Stimulated activated CD8-positive, alpha-beta memory T cell treated with anti-CD3 and anti-CD28 coated beads, Interleukin-2, amount 100 ng/mL, for 48 hours (primary cell): Measurements from ENCODE around the gene EIF2A.
A peak's percentile ranks its signal among the peaks of the same experiment; 100 is the strongest.
"Not testable (repeated sequence)": the region's sequence is repeated elsewhere in the genome, so short reads cannot be mapped to it uniquely, and the experiment has no call there.

Experiments used
- DNase-seq, 2 donors: peaks; one replicate each; pipeline ENCODE4 v3.0.0-alpha.2; 2020; ENCODE audit warnings: low read depth in 2 of 2

EIF2A gene

DNA sequence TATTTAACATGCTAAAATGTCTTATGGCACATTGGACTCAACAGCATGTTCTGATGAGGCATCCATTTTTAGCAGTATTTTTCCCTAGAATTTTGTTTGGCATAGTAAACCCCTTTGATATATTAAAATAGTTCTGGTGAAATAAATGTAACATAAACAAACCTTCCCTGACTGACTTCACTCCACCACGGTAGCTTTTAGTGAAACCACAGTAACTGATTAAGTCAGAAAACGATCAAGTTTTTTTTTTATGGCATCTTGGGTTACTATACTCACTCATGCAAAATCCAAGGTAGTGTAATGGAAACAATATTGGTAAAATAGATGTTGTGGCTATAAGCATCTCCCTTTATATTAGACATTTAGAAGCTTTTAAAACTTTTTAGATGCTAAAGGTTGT lies 3.1 kb upstream of the EIF2A start:
- no peak for DNase-seq

DNA sequence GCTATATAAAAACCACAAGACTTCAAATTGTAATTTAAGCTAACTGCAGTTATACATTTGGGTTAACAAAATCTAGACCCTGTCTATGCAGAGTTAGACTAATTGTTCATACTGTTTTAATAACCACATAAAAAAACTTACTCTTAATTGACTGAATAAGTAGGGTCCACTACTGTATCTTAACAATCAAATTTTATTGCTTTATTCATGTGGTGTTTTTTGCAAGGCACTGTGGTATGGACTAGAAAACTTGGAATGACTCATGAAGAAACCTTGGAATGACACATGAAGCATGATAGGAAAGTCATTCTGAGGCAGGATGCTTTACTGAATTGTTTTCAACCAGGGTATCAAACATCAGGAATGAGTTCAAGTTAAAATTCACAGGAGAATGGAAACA lies 2.5 kb upstream of the EIF2A start:
- DNase-seq = no peak

DNA sequence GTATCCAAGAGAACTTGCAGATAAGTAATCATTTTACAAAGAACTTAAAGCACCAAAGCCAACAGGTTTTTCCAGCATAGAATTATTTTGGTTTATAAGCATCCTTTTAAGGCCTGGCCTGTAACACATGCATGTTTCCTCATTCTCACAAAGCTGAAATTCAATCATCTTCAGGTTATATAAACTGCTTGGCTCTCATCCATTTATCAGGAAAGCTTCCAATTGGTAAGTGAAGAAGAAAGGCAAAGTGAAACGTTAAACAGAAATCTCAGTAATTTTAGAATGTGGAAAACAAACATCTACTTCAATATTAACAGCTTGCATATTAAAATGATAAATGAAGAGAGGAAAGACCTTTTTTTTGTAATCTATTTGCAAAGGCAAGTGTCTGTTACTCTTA lies 1.9 kb upstream of the EIF2A start:
- no peak for DNase-seq

DNA sequence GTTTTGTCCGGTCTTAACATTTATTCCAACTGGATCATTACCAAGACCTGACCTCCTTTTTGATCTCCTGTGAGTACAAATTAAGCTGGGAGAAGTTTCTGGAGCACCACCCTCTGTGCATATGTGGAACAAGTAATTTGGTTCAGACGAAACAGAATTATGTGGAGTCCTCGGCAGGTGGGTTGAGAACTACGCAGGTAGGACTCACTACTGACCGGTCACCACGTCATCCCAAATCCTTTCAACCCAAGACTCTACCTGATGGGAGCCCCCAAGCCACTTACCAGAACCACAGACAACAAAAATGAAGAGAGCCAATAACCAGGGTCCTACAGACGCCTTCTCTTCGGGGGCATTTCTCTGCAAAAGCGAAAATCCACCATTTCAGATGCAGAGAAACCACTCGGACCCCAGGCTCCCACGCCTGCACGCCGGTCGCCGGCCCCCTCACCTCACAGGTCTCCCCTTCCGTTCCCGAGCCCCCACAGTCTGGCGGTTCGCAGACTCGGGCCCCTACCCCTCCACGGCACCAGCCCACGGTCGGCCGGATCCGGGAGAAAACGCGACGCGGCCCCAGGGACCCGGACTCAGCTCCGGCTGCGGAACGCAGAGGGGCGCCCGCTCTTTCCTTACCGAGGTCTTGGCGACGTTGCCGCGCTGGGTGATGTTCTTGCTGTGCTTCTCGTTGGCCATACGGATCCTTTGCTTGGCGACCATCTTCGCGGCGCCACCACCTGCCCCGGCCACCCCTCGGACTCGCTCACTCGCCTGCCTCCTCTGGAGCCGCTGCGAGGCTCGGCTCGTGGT lies 965 bp upstream of the EIF2A start:
- peak in 1 of 2 donors; percentile 27 for DNase-seq

DNA sequence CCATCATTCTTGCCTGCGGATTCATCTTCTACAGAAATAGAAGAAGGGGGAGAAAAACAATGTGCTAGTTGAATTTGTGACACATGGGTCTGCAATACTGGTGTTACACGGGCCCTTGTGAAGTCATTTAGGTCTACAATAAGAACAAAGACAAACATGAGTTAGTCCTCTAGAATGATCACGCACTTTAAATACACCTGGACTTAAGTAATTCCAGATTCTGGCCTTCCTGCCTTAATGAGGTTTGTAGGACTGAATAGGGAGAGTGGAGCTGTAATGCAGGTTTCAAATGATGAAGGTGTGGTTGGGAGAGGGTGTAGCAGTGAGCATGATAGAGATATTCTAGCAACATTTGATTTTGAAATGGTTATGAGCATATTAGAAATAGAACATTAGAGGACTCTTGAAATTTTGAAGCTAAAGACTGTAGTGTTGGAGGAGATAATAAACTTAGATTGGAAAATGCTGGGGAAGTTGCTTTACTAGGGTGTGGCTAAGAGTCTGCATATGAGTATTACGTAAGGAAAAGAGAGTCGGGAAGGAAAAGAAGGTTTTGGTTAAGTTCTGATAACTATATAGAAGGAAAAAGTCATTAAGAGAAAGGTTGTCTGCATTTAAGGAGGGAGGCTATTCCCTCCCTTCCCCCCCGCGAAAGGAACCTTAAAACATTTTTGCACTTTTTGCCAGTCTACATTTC lies 606 bp downstream of the EIF2A start:
- no peak for DNase-seq

DNA sequence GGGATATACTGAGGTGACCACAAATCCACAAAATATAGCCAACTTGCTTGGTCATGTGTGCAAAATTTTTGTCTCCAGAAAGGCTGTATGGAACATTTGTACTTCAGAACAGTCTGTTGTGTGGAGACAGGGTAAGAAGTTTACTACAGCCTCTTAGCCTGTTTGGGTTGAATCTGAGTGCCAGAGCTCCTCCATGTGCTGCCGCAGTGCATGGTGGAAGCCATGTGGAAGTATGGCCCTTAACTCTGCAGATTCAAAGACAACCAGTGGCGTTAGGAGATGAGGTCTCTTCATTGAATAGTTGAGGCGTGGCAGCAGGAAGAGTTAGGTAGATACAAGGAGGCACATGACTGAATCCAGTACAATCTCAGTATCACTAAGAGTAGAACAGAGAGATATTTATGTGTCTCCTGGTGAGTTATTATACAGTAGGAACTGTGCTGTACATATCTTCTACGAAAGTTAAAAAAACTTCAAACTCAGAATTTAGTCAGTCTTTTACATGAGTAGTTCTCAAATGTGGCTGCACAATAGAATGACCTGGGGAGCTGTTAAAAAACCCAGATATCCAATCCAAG lies 9.4 kb downstream of the EIF2A start:
- no peak for DNase-seq

DNA sequence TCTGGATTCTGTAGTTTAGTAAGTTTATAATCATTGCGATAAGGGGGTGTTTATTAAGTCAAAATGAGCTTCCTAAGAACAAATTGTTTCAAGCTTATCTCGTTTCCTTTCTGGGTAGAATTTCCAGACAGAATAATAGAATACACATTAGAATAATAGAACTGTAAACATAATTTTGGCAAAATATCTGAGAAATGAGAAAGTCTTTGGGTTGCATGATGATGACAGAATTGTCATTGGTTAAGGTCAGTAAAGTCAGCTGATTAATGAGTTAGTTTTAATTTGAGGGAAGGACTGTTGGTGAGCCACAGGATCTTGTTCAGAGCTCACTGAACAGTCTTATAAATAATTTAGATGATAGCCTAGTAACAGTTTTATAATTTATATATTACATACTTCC lies 10.2 kb downstream of the EIF2A start:
- no peak for DNase-seq

DNA sequence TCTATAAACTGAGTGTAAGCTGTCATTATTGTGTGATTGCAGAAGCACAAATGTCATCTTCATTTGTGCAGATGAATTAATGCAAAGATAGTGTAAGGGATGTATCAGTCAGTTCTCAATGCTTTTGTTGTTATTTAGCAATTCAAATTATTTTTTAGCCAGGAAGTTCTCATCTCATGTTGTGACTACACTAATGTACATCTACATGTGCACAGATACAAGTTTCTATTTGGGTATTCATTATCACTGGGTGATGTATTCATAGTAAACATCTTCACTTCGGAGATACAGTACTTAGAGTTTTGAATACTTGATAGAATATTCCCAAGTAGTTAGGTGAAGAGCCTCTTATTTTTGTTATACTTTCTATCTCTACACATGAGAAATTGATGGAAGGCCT lies 11.1 kb downstream of the EIF2A start:
- no peak for DNase-seq

DNA sequence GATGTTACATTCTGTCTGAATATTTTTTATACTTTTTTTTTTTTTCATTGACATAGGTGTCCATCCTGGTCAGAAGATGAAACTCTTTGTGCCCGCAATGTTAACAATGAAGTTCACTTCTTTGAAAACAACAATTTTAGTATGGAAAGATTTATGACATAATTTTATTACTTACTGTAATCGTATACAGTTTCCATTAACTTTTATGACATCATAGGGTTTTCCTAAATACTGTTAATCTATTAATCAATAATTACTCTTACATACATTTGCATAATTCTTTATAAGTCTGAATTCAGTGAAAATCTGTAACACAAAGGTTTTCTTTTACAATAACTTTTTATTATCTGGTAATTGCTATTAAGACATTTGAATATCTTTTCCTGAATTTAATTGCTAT lies 17.7 kb downstream of the EIF2A start:
- no peak for DNase-seq

DNA sequence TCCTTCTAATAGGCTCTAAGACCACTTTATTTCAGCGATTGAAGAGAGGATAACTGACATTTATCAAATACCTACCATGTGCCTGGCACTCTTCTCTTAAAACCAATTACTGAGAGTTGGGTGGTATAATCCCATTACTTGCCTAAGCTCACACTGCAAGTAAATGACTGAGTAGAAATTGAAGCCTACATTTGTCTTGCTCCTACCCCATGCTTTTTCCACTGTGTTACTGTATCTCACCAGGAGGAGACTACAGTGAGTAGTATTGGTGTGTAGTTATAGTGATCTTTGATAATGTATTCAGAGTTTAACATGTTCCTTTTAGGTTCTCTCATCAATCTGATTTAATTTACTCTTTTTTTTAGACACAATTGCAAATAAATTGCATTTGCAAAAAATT lies 20.7 kb downstream of the EIF2A start:
- DNase-seq = no peak

DNA sequence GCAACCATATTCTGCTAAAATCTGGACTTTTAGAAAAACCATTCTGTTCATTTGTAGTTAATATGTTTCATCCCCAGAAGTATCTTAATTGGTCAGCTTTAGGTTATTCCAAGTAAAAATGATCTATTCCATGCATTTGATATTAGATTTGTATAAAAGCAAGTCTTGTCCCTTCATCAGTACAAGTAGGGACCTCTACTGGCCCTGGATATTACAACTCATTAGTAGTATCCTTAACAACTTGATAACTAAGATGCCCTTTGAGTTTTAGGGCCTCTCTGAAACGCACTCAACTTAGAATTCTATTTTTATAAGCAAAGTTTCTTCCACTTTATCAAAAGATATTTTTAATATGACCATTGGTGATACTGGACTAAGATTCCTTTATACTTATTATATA lies 31.3 kb downstream of the EIF2A start:
- no peak for DNase-seq

DNA sequence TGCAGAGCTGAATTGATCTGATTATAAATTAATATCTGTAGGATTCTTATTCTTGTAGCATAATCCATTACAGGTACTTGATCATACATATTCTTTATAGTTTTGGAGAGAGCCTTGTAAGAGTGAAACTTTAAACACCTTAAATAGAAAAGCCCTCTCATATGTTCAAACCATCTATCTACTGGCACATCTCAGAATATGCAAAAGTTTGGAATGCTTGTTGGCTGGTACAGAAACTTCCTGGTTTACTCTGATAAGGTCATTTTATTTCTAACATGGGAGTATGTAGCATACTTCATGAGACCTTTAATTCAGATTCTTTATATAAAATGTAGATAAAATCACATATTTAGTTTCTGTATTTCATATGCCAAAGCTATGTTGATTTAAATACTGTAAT lies 34.6 kb downstream of the EIF2A start:
- no peak for DNase-seq

DNA sequence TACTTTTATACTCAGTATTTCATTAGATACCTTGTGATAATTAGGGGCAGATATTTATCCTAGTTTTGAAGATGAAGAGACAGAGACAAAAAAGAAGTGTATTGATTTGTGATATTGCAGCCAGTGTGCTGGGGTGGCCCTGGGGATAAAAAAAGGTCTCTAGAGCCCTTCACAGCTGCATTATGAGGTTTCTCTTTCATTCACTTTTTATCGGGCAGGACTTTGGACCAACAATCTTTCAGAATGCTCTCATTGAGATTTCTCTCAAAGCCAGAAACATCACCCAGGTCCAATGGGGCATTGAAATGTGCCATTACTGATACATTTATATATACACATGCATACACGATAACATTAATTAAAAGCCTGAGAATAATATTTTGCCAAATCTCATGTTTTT lies 36.0 kb downstream of the EIF2A start:
- DNase-seq = no peak

DNA sequence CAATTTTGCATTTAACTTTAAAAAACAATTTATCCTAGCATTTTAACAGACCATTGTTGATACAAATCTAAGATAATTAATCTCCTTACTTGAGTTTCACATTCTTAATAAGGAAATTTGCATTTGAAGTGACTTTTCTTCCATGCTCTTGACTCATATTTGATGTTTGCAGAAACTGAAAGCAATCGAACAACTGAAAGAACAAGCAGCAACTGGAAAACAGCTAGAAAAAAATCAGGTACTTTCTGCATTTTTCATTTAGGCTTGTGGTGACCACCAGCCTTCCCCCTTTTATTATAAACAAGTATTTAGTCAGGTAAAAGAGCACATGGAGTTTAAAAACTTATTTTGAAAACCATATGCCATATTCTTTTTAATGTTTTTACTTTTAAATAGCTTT lies 36.4 kb downstream of the EIF2A start:
- no peak for DNase-seq

DNA sequence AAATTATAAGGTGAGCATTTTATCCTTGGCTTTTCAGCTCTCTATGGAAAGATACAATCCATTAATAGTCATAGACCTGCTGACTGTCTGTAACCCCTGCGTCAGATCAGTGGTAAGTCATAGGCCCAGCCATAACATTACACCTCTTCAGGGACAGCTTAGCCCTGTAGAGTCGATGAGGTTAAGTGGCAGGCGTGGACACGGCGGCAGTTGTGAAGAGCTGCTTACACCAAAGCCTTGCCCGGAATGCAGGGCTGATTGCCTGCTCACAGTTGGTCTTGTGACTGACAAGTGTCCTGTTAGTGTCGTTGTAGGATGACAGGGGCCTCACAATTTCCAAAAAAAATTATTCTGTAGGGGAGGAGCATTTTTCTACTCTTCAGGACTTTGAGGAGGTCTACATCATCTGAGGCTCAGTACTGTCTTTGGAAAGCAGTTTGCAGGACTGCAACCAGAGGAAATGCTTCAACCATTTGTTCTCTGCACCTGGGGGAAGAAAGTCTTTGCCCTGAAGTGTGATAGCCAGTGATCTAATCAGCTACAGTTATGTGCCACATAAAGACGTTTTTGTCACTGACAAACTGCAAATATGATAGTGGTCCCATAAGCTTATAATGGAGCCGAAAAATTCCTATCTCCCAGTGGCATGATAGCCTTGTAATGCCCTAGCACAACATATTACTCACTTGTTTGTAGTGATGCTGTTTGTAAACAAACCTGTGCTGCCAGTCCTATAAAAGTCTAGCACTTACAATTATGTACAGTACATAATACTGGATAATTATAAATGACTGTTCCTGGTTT lies 41.6 kb downstream of the EIF2A start:
- no peak for DNase-seq

DNA sequence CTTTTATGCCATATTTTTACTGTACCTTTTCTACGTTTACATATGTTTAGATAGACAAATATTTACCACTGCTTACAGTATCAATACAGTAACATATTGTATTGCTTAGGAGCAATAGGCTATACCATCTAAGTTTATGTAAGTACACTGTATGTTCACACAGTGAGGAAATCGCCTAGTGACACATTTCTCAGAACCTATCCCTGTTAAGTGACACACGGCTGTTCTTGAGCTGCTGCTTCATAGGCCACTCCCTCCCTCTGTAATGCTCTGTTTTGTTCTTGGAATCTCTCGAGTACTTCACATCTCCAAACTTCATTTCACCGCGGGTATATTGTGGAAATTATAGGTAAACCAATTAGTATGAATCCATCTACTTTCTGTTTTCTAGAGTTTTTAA lies 43.2 kb downstream of the EIF2A start:
- DNase-seq = no peak

DNA sequence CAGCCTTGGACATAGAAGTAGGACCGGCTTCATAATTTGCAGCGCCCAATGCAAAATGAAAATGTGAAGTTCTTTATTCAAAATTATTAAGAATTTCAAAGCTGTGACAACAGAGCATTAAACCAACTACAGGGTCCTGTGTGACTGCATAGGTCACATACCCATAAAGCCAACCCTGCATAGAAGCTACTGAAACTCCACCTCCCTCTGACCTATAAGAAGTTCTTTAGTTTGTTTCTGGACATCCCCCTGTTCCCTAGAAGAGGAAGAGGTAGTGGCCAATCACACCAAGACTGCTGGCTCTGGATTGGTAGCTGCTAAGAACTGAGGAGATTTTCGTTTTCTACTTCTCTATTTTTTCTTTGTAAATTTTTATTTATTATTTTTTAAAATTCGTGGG lies 47.6 kb downstream of the EIF2A start:
- DNase-seq = no peak

DNA sequence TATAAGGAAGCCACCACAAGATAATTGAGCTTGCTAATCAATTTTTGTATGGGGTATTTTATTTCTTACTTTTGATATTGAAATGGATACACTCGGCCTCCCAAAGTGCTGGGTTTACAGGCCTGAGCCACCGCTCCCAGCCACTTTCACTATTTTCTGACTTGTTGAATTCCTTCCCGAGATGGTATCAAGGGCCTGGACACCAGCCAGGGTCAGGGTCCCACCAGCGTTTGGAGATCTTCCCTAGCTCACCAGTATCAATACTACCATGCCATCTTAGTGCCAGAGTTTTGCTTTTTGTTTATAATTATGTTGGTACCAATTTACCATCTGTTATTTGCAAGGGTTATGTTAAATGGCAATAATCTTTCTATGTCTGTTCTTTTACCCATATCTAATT lies 51.1 kb downstream of the EIF2A start:
- no peak for DNase-seq

DNA sequence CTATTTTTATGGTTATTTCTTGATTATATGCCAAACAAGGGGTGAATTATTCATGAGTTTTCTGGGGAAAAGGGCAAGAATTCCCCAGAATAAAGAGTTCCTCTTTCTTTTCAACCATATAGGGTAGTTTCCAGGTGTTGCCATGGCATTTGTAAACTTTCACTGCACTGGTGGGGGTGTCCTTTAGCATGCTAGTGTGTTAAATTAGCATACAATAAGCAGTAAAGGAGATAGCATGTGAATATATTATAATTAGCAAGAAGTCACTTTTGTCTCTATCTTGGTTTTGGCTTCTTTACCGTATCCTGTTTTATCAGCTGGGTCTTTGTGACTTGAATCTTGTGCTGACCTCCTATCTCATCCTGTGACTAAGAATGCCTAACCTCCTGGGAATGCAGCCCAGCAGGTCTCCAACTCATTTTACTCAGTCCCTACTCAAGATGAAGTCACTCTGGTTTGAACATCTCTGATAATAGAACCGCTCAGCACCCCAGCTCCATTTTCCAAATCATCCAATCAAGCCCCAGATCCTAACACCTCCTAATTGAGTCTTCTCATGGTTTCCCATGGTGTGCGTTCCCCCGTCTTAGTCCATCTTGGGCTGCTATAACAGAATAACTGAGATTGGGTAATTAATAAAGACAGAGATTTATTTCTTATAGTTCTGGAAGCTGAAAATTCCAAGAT lies 53.2 kb downstream of the EIF2A start:
- DNase-seq = no peak

DNA sequence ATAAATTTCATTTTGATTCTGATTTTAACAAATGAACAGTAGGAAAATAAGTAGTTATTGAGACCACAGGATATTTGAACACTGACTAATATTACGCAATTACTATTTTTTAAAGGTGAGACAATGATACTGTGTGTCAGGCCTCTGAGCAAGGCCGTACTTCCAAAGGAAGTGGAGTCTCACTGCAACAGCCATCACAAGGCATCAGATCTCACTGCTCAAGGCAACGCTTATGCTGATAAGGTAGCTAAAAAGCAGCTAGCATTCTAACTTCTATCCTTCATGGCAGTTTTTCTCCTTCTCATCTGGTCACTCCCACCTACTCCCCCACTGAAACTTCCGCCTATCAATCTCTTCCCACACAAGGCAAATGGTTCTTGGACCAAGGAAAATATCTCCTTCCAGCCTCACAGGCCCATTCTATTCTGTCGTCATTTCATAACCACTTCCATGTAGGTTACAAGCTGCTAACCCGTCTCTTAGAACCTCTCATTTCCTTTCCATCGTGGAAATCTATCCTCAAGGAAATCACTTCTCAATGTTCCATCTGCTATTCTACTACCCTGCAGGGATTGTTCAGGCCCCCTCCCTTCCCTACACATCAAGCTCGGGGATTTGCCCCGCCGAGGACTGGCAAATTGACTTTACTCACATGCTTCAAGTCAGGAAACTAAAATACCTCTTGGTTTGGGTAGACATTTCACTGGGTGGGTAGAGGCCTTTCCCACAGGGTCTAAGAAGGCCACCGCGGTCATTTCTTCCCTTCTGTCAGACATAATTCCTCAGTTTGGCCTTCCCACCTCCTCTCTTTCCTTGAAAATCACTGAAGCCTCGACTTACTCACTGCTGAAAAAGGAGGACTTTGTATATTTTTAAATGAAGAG lies 54.3 kb downstream of the EIF2A start:
- not testable (repeated sequence) for DNase-seq
